Uterus (tissue), 4 donors: Measurements from ENCODE around the gene RPL41. TPM values are rescaled to one million over a fixed set of nuclear protein-coding genes. Genes with fewer than 3 reads are reported as not detected.

Source experiments
- DNase-seq, 2 donors: peaks; one replicate each; pipeline ENCODE4 v3.0.0-alpha.2; 2019 to 2020
- H3K27ac ChIP-seq, 2 donors: fragments of 200-600 bp; sonication (generic); 1 replicate in 1 of 2; 2 replicates in 1 of 2; pipeline ENCODE4 v1.5.1; 2016 to 2018
- H3K27me3 ChIP-seq, 2 donors: fragments of 200-600 bp; sonication (generic); one replicate each; pipeline ENCODE4 v1.5.1; 2018 to 2019; ENCODE audit warnings: control low read depth in 1 of 2
- H3K36me3 ChIP-seq, 2 donors: fragments of 200-600 bp; sonication (generic); one replicate each; pipeline ENCODE4 v1.5.1; 2019; ENCODE audit warnings: control low read depth in 1 of 2
- H3K4me1 ChIP-seq, 2 donors: fragments of 200-600 bp; sonication (generic); one replicate each; pipeline ENCODE4 v1.5.1; 2018 to 2019; ENCODE audit warnings: control low read depth in 1 of 2
- H3K4me3 ChIP-seq, 2 donors: fragments of 200-600 bp; sonication (generic); 1 replicate in 1 of 2; 2 replicates in 1 of 2; pipeline ENCODE4 v1.5.1; 2018 to 2019; ENCODE audit warnings: mild to moderate bottlenecking in 1 of 2
- H3K9me3 ChIP-seq, 2 donors: fragments of 200-600 bp; sonication (generic); one replicate each; pipeline ENCODE4 v1.5.1; 2019; ENCODE audit warnings: control low read depth in 1 of 2
- POLR2A ChIP-seq, 2 donors: fragments of 450-650 bp; IDR thresholded peaks; one replicate each; pipeline ENCODE4 v1.6.1; 2016; ENCODE audit warnings: antibody characterized with exemption in 2 of 2, mild to moderate bottlenecking in 1 of 2, moderate library complexity in 1 of 2
- intact Hi-C: fragments of 100-400 bp; cut with DNase I; formaldehyde crosslinking; loops from one replicate; pipeline ENCODE4 v1.15.1; 2023; ENCODE audit warnings: low total_unique reads
- total RNA-seq, 4 donors: library from RNA; depleted of rRNA in 3 of 4; stranded (reverse); fragments of >200 nt in 3 of 4; gene quantifications; one replicate each; pipeline versions ENCODE4 v1.1.0 to v1.2.4, GENCODE V29; 2014 to 2023
- TF ChIP-seq, protein P1 (sequence below), 4 experiments: fragments of 200-600 bp in 2 of 4; fragments of 450-650 bp in 2 of 4; sonication (generic) in 2 of 4; IDR thresholded peaks; one replicate each; pipeline ENCODE4 v1.5.1; 2016 to 2019; ENCODE audit warnings: antibody characterized with exemption in 4 of 4, mild to moderate bottlenecking in 2 of 4, moderate library complexity in 1 of 4
- donor health status: DM: yes; HTN: yes; CAD: no.

RPL41 gene
- total RNA-seq, 4 donors from 2014 or later = 1,022 to 4,789 (median 2,600) TPM

DNA sequence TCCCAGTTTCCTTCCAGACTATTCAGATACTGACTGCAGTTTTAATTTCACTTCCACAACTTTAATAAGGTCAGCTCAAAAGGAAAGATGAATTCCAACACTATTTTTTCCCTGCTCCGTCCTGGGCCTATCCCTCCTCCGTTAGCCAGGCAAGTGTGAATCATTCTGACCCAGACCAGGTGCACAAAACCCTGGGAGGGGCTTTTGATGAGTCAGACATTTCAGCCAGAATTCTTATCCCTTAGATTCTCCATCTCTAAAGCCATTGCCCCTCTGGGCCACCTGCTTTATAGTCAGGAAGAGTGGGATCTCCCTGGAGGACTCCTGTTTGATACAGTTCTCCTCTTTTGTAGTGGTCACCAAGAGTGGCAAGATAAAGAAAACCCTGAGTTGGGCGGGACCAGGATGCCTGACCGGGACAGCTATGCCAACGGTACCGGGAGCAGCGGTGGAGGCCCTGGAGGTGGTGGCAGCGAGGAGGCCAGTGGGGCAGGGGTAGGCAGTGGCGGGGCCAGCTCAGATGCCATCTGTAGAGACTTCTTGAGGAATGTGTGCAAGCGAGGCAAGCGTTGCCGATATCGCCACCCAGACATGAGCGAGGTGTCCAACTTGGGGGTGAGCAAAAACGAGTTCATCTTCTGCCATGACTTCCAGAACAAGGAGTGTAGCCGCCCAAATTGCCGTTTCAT is 3.9 kb downstream of the RPL41 start:
- intact Hi-C loops = no loop called here
- peak overlapping the region; percentile 98 for H3K27ac ChIP-seq
- peaks cover 5 to 14% of the 10 kb centered on the region in 2 donors for H3K4me1 ChIP-seq
- no peak overlapping the region for H3K4me3 ChIP-seq
- H3K9me3 ChIP-seq = no peaks in the 10 kb centered on the region
- no peak for TF ChIP-seq POLR2A (IDR thresholded peaks at IDR 0.05)
- TF ChIP-seq, protein P1, sequence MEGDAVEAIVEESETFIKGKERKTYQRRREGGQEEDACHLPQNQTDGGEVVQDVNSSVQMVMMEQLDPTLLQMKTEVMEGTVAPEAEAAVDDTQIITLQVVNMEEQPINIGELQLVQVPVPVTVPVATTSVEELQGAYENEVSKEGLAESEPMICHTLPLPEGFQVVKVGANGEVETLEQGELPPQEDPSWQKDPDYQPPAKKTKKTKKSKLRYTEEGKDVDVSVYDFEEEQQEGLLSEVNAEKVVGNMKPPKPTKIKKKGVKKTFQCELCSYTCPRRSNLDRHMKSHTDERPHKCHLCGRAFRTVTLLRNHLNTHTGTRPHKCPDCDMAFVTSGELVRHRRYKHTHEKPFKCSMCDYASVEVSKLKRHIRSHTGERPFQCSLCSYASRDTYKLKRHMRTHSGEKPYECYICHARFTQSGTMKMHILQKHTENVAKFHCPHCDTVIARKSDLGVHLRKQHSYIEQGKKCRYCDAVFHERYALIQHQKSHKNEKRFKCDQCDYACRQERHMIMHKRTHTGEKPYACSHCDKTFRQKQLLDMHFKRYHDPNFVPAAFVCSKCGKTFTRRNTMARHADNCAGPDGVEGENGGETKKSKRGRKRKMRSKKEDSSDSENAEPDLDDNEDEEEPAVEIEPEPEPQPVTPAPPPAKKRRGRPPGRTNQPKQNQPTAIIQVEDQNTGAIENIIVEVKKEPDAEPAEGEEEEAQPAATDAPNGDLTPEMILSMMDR (IDR thresholded peaks at IDR 0.05) = no peak
- DNase-seq = no peak
- no peaks in the 10 kb centered on the region for H3K27me3 ChIP-seq
- no peaks in the 10 kb centered on the region for H3K36me3 ChIP-seq

DNA sequence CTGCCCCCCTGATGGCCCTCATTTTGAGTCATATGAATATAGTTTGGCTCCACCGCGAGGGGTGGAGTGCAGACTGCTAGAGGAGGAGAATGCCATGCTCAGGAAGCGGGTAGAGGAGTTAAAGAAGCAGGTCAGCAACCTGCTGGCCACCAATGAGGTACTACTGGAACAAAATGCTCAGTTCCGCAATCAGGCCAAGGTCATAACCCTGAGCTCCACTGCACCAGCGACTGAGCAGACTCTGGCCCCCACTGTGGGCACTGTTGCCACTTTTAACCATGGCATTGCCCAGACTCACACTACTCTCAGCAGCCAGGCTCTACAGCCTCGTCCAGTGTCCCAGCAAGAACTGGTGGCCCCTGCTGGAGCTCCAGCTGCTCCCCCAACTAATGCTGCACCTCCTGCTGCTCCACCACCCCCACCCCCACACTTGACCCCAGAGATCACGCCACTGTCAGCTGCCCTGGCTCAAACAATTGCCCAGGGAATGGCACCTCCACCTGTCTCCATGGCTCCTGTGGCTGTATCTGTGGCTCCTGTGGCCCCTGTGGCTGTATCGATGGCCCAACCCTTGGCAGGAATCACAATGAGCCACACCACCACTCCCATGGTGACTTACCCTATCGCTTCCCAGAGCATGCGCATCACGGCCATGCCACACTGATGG is 4.9 kb downstream of the RPL41 start:
- intact Hi-C loops = no loop called here
- no peaks in the 10 kb centered on the region for H3K36me3 ChIP-seq
- peaks cover 5 to 20% of the 10 kb centered on the region in 2 donors for H3K4me1 ChIP-seq
- no peaks in the 10 kb centered on the region for H3K9me3 ChIP-seq
- TF ChIP-seq, protein P1 (IDR thresholded peaks at IDR 0.05) = no peak
- TF ChIP-seq POLR2A (IDR thresholded peaks at IDR 0.05) = no peak
- no peaks in the 10 kb centered on the region for H3K27me3 ChIP-seq
- H3K27ac ChIP-seq = peak overlapping the region in 1 of 2 donors; percentile 98
- no peak overlapping the region for H3K4me3 ChIP-seq
- no peak for DNase-seq

DNA sequence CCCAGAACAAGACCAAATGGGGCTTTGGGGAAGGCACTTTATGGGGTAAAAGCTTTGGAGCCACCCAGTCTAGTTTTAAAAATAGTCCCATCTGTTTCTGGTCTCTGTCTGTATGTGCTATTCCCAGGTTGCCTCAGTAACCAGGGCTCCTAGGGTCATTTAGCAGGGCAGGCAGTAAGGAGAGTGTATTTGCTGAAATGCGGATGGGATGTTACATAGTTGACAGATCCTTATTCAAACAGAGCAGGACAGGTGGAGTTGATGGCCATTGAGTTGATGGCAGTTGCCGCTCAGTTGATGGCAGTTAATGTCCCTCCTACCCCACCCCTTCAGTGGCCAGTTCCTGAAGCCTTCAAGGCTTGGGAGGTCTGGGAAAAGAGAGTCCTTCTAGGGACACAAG is 6.2 kb downstream of the RPL41 start:
- TF ChIP-seq, protein P1 (IDR thresholded peaks at IDR 0.05) = no peak
- TF ChIP-seq POLR2A (IDR thresholded peaks at IDR 0.05) = no peak
- H3K9me3 ChIP-seq = no peaks in the 10 kb centered on the region
- peaks cover 13 to 20% of the 10 kb centered on the region in 2 donors for H3K4me1 ChIP-seq
- peak overlapping the region in 1 of 2 donors; percentile 30 for H3K27ac ChIP-seq
- H3K4me3 ChIP-seq = no peak overlapping the region
- no peaks in the 10 kb centered on the region for H3K27me3 ChIP-seq
- intact Hi-C loops = no loop called here
- no peaks in the 10 kb centered on the region for H3K36me3 ChIP-seq
- DNase-seq = no peak

DNA sequence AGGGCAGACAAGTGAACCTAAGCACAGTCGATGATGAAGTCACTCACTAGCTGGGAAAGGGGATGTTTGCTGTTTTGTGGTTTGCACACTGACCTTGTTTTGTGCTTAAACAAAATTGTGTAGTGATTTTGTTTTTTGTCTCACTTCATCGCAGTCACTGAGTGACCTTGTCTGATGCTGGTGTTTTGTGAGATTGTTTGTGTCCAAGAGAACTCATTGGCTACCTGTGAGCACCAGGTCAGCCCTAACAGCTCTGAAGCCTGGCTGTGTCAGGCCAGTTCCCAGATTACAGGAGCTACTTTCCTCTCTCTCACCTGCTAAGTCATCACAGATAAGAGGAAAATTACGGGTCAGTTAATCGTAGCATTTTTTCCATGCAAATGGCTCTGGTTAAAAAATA is 7.7 kb downstream of the RPL41 start:
- intact Hi-C loops = no loop called here
- TF ChIP-seq, protein P1 (IDR thresholded peaks at IDR 0.05) = no peak
- TF ChIP-seq POLR2A (IDR thresholded peaks at IDR 0.05) = no peak

DNA sequence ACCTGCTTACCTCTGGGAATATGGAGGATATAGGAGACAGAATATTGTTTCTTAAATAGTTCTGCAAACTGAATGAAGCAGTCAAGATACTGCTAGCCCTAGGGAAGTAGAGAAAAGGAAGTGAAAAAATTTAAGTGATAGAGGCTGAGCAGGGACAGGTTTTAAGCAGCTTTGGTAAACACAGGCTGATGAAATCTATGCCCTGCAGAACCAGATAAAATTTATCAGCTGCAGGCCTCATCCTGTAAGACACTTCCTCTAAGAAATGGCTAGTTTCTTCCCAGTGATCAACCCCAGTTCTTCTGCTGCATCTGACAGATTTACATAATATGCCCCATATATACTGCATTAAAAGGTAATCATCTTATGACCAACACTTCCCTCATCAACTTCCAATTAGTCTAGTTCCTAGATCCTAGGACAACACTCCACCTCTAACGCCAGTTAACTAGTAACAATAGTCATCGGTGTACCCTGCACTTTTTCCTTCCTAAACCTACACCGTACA is 10.4 kb downstream of the RPL41 start:
- peak overlapping the region; percentile 88 to 89 for H3K27ac ChIP-seq

More for the DNA sequence above, 7.7 kb downstream of the RPL41 start:
- H3K4me3 ChIP-seq = no peak overlapping the region
- peak overlapping the region in 1 of 2 donors; percentile 89 for H3K27ac ChIP-seq
- H3K36me3 ChIP-seq = no peaks in the 10 kb centered on the region
- peaks cover 10 to 13% of the 10 kb centered on the region in 2 donors for H3K4me1 ChIP-seq
- H3K27me3 ChIP-seq = no peaks in the 10 kb centered on the region
- no peak for DNase-seq
- no peaks in the 10 kb centered on the region for H3K9me3 ChIP-seq

More for the DNA sequence above, 10.4 kb downstream of the RPL41 start:
- intact Hi-C loops = loop anchor here (5.0 kb wide), 1 partner anchor 36 kb away; no protein-coding TSS in a partner anchor
- H3K4me3 ChIP-seq = no peak overlapping the region
- no peak for TF ChIP-seq POLR2A (IDR thresholded peaks at IDR 0.05)
- TF ChIP-seq, protein P1 (IDR thresholded peaks at IDR 0.05) = no peak
- H3K27me3 ChIP-seq = no peaks in the 10 kb centered on the region
- no peaks in the 10 kb centered on the region for H3K9me3 ChIP-seq
- no peak for DNase-seq
- H3K4me1 ChIP-seq = peaks cover 8 to 10% of the 10 kb centered on the region in 2 donors
- no peaks in the 10 kb centered on the region for H3K36me3 ChIP-seq
